WERI-Rb-1 (cell line): ENCODE measurements around the gene KCNQ1OT1.

Source experiments
- DNase-seq: peaks from one replicate; pipeline ENCODE4 v3.0.0-alpha.2; 2020
- H3K27ac ChIP-seq: fragments of 250-450 bp; sonication (Bioruptor Pico); 2 replicates; pipeline ENCODE4 v1.5.1; 2020; ENCODE audit warnings: mild to moderate bottlenecking, moderate library complexity
- H3K27me3 ChIP-seq: fragments of 250-450 bp; sonication (Bioruptor Pico); 2 replicates; pipeline ENCODE4 v1.5.1; 2021; ENCODE audit warnings: mild to moderate bottlenecking, low read depth, moderate library complexity; ENCODE audit not compliant: insufficient read depth, severe bottlenecking
- H3K36me3 ChIP-seq: fragments of 250-450 bp; sonication (Bioruptor Pico); 2 replicates; pipeline ENCODE4 v1.5.1; 2020; ENCODE audit warnings: mild to moderate bottlenecking, moderate library complexity
- H3K4me3 ChIP-seq: 2 replicates; pipeline ENCODE4 v1.5.1; 2011; ENCODE audit warnings: low read depth, mild to moderate bottlenecking, control low read depth, low read length
- H3K9me3 ChIP-seq: fragments of 250-450 bp; sonication (Bioruptor Pico); 2 replicates; pipeline ENCODE4 v1.5.1; 2021; ENCODE audit warnings: mild to moderate bottlenecking, moderate library complexity; ENCODE audit not compliant: severe bottlenecking
- CTCF ChIP-seq: IDR thresholded peaks from 2 replicates; pipeline ENCODE4 v1.5.1; 2011; ENCODE audit warnings: low read depth, mild to moderate bottlenecking, control low read depth, inconsistent platforms, low read length

The KCNQ1OT1 gene

GRCh38 chr11:2681408-2682145, 18.2 kb downstream of the KCNQ1OT1 start:
- no peak for TF ChIP-seq CTCF
- DNase-seq = peak; percentile 2
- Histone ChIP-seq H3K27me3 (no peaks in the 10 kb centered on the region), H3K4me3 (no peak overlapping the region), H3K36me3 (peaks cover 10% of the 10 kb centered on the region), H3K27ac (no peak overlapping the region), H3K9me3 (no peaks in the 10 kb centered on the region)

GRCh38 chr11:2679011-2679676, 20.6 kb downstream of the KCNQ1OT1 start:
- Histone ChIP-seq H3K4me3 (no peak overlapping the region), H3K9me3 (no peaks in the 10 kb centered on the region)

GRCh38 chr11:2678396-2678795, 21.4 kb downstream of the KCNQ1OT1 start:
- H3K4me3 ChIP-seq = no peak overlapping the region
- no peaks in the 10 kb centered on the region for H3K9me3 ChIP-seq
- no peaks in the 10 kb centered on the region for H3K27me3 ChIP-seq
- no peak for TF ChIP-seq CTCF
- DNase-seq = peak; percentile 30
- H3K36me3 ChIP-seq = 0 out of 2 replicates have a peak, but pooled peaks cover 6% of the 10 kb centered on the region
- H3K27ac ChIP-seq = no peak overlapping the region

More at GRCh38 chr11:2679011-2679676, 20.6 kb downstream of the KCNQ1OT1 start:
- no peaks in the 10 kb centered on the region for H3K27me3 ChIP-seq
- H3K27ac ChIP-seq = no peak overlapping the region
- peak; percentile 1 for DNase-seq
- no peak for TF ChIP-seq CTCF
- H3K36me3 ChIP-seq = 0 out of 2 replicates have a peak, but pooled peaks cover 6% of the 10 kb centered on the region

GRCh38 chr11:2677127-2677526, 22.7 kb downstream of the KCNQ1OT1 start:
- Histone ChIP-seq H3K36me3 (0 out of 2 replicates have a peak, but pooled peaks cover 6% of the 10 kb centered on the region), H3K27me3 (no peaks in the 10 kb centered on the region), H3K9me3 (no peaks in the 10 kb centered on the region), H3K4me3 (no peak overlapping the region), H3K27ac (no peak overlapping the region)
- no peak for DNase-seq
- no peak for TF ChIP-seq CTCF

GRCh38 chr11:2675540-2675939, 24.3 kb downstream of the KCNQ1OT1 start:
- Histone ChIP-seq H3K36me3 (0 out of 2 replicates have a peak, but pooled peaks cover 6% of the 10 kb centered on the region), H3K9me3 (no peaks in the 10 kb centered on the region), H3K27me3 (no peaks in the 10 kb centered on the region), H3K27ac (no peak overlapping the region), H3K4me3 (no peak overlapping the region)
- TF ChIP-seq CTCF = no peak
- peak; percentile 3 for DNase-seq
